ENCODE results near the gene CTRB1.

DNA sequence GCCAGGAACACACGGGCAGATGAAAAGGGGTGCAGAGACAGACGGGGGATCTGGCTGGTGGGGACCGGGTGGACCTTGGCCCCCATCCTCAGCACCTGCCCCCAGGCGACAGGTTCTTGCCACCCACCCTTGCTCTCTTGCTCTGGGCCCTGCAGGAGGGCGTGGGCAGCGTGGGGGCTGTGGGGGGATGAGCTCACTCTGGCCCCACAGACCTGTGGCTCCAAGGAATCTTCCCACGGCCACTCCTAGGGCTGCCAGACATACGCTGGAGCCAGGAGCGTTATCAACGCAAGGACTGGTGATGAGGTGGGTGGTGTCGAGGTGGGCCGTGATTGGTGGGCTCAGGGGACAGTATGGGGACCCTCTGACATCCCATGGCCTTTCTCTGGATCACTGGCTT lies 6.3 kb downstream of the CTRB1 start:
- TF ChIP-seq SUZ12 (IDR thresholded peaks at IDR 0.05; ENCODE audit: extremely low read depth, insufficient read depth, insufficient read length) (no peak), ZNF274 (IDR thresholded peaks at IDR 0.05; ENCODE audit: low read depth, low read length) (no peak), YY1 (IDR thresholded peaks at IDR 0.05; ENCODE audit: insufficient read depth, insufficient read length) (no peak)

Data from NT2/D1 (cell line).